DMS114 treated with DMSO at 0.1 percent for 48 hours (cell line): ENCODE results near the gene FANCC.

Experiments used
- DNase-seq: peaks from one replicate; lab custom pipeline; 2025; ENCODE audit not compliant: unreplicated experiment; lab: John Stamatoyannopoulos, UW

FANCC gene

DNA sequence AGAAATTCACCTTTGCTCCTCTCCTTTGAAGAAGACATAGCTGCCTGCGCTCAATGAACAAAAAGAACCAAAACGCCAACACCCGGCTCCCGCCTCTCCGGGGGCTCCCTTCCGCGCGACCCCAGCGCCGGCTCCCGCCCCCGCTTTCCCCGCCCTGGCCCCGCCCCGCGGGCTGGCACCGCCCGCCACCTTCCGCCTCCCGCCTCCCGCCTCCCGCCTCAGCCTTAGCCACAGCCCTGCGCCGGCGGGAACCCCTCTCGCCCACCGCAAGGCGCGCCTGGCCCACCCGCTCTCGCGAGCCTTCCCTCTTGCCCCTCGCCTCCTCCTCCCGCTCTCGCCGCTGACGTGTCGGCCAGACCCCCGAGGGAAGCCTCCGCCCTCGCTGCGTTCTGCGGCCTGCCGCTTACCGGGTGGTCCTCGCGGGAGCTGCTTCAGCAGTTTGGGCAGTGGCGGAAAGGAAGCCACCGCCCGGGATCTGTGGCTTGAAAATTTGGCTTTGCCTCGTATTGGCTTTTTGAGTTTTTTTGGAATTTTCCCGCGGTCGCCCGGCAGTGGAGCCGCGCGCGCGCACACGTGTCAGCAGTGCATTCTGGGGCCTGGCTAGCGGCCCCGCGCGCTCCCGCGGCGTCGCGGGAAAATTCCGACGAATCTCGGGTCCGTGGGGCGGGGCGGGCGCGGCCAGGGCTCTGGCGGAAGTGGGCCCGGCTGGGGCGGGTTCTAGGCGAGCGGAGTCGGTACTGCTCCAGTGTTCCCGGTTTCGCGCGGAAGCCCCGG lies at the start of gene FANCC:
Gene FANCC (minus strand): TSS at position 591 of the 774 bp plus-strand sequence. CDS start 68,418 bp downstream, outside the sequence.
- DNase-seq, result peak; percentile 74

- DNase-seq, result no peak
Measured at GRCh38 chr9:95366731-95367325, 49.3 kb upstream of the FANCC start.

GRCh38 chr9:95365766-95366165 lies 48.3 kb upstream of the FANCC start:
- no peak for DNase-seq

DNA sequence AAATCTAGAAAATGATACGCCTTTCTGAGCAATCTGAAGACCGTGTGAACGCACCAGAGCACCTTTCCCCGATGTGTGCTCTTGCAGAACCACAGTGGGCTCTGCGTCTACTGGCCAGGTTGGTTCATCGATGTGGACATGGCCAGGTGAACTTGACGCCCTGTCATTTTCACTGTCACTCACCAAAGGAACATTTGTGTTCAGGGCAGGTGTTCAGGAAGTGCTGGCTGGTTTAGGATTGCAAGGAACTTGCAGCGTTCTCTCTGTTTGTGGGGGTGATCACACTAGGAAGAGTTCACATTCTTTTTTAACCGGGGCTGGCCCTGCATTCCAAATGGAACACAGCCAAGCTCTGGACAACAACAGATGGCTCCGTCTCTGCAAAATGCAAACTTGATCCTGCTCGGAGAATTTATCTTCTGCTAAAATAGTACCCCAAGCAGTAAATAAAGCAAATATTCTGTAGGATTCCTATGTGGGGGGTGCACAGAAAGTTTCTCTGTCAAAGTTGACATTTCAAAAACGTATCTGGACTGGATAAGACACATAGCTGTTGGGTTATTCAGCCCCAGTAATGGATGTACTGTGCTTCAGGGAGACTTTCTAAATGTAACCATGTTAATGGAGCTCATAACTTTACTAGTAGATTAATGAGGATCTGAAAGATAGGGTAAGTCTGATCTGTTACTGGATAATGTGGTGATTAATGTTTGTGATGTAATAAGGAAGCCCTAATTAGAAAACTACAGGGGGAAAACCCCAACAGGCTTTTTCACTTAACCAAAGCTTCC lies 45.7 kb upstream of the FANCC start:
- no peak for DNase-seq

DNA sequence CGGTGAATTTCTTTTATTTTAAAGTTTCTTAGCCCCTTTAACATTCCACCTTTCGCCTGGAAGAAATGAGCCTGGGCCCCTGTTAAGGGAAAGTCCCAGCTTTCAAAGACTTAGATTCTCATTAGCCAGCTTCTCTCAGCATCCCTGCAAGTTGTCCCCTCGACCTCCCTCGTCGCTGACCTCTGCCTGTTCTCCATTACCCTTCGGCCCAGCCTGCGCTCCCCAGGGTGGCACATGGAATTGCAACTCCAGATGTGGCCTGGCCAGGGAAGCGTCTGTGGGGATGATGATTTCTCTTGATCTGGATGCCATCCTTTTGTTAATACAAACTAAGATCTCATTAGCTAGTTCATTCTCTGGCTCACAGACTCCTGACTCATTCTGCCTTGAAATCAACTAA lies 43.4 kb upstream of the FANCC start:
- no peak for DNase-seq

DNA sequence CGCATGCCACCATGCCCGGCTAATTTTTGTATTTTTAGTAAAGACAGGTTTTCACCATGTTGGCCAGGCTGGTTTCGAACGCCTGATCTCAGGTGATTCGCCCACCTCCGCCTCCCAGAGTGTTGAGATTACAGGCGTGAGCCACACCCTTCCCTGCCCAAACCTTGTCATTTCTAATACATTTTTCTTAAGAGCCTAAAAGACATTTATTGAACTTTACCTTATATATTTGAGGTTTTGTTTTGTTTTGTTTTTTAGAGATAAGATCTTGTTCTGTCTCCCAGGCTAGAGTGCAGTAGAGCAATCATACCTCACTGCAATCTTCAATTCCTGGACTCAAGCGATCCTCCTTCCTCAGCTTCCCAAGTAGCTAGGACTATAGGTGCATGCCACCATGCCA lies 39.8 kb upstream of the FANCC start:
- DNase-seq, result no peak

- no peak for DNase-seq
Measured at GRCh38 chr9:95355500-95355899, 38.0 kb upstream of the FANCC start.

- no peak for DNase-seq
Measured at GRCh38 chr9:95351051-95351450, 33.5 kb upstream of the FANCC start.

- no peak for DNase-seq
Measured at GRCh38 chr9:95350266-95350665, 32.8 kb upstream of the FANCC start.

DNA sequence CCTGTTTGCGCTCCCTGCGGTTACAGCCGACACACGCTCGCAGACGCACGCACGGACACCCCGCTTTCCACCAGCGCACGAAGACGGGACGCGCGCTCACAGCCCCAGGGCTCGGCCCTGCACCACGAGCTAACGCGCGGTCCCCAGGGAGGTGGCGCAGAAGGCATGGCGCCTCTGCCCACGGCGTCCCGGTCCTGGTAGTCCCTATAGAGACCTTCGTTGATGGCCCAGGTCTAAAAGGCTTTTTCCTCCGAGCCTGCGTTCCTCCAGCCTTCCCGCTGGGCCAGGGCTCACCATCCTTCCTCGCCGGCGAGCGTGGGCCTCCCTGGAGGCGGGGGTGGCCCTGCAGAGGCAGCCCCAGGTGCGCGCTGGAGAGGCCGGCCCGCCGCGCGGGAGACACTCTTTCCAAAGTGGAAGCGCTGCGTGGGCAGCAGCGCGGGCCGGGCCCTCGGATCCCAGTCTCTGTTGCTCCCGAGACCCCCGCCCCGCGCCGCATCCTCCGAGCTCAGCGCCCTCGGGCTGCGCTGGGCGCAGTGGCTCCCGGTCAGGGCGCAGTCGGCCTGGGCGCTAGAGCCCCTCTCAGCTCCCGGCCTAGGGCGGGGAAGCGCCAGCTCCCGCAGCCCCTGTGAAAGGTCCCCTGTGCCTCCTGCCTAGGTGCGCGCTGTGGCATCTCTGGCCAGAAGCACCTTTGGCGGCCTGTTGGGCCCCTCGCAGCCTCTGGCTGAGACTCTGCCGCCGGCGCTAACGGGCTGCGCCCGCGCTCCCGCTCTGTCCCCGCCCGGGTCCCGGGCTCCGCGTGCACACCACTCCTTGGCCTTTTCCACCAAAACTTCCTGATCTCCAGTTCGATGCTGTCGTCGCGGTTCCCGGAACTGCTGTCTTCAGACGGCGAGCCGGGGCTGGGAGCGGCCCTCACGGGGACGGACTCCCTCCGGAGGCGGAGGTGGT lies 31.9 kb upstream of the FANCC start:
- DNase-seq, result no peak

GRCh38 chr9:95346021-95346420 lies 28.5 kb upstream of the FANCC start:
- DNase-seq, result no peak

GRCh38 chr9:95344735-95345325 lies 27.3 kb upstream of the FANCC start:
- DNase-seq, result no peak

GRCh38 chr9:95343725-95344287 lies 26.3 kb upstream of the FANCC start:
- no peak for DNase-seq

DNA sequence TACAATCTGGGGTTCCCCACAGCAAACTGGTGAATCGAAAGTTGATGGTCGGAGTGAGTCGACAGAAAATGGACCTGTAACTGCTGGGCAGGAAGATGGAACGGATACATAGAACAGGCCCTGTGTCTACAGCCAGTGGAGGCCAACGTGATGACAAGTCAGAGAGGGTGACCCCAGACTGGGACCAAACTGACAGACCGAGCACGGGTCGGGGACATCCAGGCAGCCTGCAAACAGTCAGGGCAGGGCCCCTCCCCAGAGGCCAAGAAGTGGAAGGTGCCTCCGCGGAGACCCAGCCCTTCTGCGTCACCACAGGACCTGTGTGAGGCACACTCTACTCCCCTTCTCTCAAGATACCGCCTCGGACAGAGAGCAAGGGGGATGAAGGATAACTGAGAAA lies 25.1 kb upstream of the FANCC start:
- no peak for DNase-seq

- DNase-seq, result no peak
Measured at GRCh38 chr9:95341293-95341962, 23.9 kb upstream of the FANCC start.

- no peak for DNase-seq
Measured at GRCh38 chr9:95338243-95338642, 20.7 kb upstream of the FANCC start.

DNA sequence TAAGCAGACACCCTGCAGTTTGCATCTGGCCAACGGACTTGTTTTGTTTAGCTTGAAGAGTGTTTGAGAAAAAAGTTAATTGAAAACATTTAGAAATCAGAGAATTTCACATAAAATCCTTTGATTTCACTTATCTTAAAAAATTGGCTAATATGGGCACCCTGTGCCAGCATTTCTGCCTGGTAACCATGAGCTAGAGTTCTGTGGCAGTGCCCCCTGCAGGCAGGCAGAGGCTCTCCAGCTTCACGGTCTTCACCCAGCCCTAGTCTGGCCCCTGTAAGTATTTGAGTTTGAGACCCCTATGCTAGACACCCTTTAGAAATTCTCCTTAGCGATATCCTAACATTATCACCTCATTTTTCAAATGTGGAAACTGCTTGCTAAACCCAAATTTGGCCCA lies 18.8 kb upstream of the FANCC start:
- no peak for DNase-seq

- no peak for DNase-seq
Measured at GRCh38 chr9:95333426-95333825, 15.9 kb upstream of the FANCC start.

DNA sequence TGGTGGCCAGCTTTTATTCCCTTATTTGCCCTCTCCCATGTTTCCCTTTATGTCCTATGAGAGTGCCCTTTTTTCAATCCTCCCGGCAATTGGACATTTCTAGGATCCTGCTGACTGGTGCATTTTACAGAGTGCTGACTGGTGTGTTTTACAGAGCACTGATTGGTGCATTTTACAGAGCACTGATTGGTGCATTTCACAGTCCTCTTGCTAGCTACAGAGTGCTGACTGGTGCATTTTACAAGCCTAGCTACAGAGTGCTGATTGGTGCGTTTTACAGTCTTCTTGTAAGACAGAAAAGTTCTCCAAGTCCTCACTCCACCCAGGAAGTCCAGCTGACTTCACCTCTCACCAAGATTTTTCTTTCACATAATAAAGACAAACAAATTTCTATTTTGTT lies 15.4 kb upstream of the FANCC start:
- no peak for DNase-seq
